ENCODE results near the gene FKBP2. TPM values are rescaled to one million over a fixed set of nuclear protein-coding genes. Genes with fewer than 3 reads are reported as not detected.

Gene FKBP2
- total RNA-seq, 1 experiment from 2014 or later = 41.0 TPM

DNA sequence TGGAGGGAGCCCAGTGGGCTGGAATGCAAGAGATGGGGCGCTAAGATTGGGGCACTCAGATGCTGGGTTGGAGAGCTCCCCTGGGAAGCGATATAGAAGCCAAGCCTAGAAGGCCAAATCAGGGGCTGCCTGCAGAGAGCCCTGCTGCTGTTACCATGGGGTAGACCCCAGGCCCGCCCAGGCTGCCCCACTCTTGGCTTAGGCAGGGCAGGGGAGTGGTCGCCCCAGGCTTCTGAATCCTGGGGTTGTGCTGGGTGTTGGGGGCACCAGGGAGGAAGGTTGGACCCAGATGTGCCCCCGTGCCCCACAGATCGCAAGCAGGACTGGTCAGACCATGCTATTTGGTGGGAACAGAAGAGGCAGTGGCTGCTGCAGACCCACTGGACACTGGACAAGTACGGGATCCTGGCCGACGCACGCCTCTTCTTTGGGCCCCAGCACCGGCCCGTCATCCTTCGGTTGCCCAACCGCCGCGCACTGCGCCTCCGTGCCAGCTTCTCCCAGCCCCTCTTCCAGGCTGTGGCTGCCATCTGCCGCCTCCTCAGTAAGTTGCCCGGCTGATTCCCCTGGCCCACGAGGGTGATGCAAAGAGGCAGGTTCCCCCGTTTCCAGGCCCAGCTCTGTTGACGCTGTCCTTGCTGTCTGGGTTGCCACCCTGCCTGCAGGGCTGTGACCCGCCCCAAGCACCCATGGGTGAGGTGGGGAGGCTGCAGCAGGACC, 30.4 kb upstream of the FKBP2 start:
- Histone ChIP-seq H3K4me2 (ENCODE audit: insufficient read depth, insufficient read length, low read length) (no peak overlapping the region), H4K8ac (replicated peaks; ENCODE audit: insufficient read length, low read depth, low read length) (no peak overlapping the region), H3K9me3 (ENCODE audit: control insufficient read depth, low read depth, low read length) (no peaks in the 10 kb centered on the region), H4K20me1 (ENCODE audit: control insufficient read depth, insufficient read depth, insufficient read length) (no peaks in the 10 kb centered on the region), H3K14ac (ENCODE audit: insufficient read depth, low read length) (no peak overlapping the region; the same call in 1 of the 2 replicates), H3K23me2 (ENCODE audit: insufficient read length, low read depth, low read length, poor library complexity, severe bottlenecking) (no peaks in the 10 kb centered on the region), H2BK20ac (ENCODE audit: low read depth, low read length, poor library complexity, severe bottlenecking) (no peak overlapping the region), H2BK120ac (ENCODE audit: low read depth, low read length, poor library complexity, severe bottlenecking) (no peak overlapping the region), H2BK15ac (ENCODE audit: low read depth, low read length) (no peak overlapping the region), H3K18ac (ENCODE audit: insufficient read length, low read depth, low read length) (no peak overlapping the region), H4K91ac (ENCODE audit: insufficient read length, low read depth, low read length) (no peak overlapping the region), H3K79me2 (ENCODE audit: insufficient read depth, low read length) (no peaks in the 10 kb centered on the region), H3T11ph (ENCODE audit: low read length) (no peak overlapping the region), H3K4me1 (ENCODE audit: insufficient read depth, low read length) (no peaks in the 10 kb centered on the region), H3K56ac (ENCODE audit: insufficient read length, low read depth, low read length) (no peak overlapping the region), H3K79me1 (ENCODE audit: insufficient read depth, low read depth, low read length, poor library complexity, severe bottlenecking) (no peaks in the 10 kb centered on the region), H2AK5ac (ENCODE audit: insufficient read length, low read length) (no peak overlapping the region), H3K4ac (ENCODE audit: low read depth, low read length) (no peak overlapping the region), H4K5ac (ENCODE audit: insufficient read length, low read depth, low read length) (no peak overlapping the region), H3K9ac (ENCODE audit: extremely low read depth, insufficient read length, low read length) (no peak overlapping the region), H2BK12ac (ENCODE audit: insufficient read length, low read depth, low read length) (no peak overlapping the region), H3K27me3 (ENCODE audit: insufficient read depth, low read length) (no peaks in the 10 kb centered on the region), H2BK5ac (ENCODE audit: insufficient read length, low read length) (no peak overlapping the region), H3K27ac (ENCODE audit: insufficient read length, low read depth, low read length) (no peak overlapping the region), H3K23ac (ENCODE audit: insufficient read length, low read depth, low read length) (no peak overlapping the region), H2AFZ (ENCODE audit: low read length) (no peak overlapping the region)
- TF ChIP-seq CTCF (conservative IDR thresholded peaks at IDR 0.05) = no peak
- Mint-ChIP-seq H3K27ac (peak overlapping the region in 1 of 3 experiments; percentile 91; a peak in 1 of 7 replicates), H3K4me3 (no peak overlapping the region), H3K9me3 (no peaks in the 10 kb centered on the region), H3K27me3 (ENCODE audit: low read depth) (no peaks in the 10 kb centered on the region), H3K36me3 (ENCODE audit: insufficient read depth in 1 of 3, low read depth in 3 of 3) (peaks cover 6 to 52% (median 43%) of the 10 kb centered on the region in 3 experiments), H3K4me1 (no peaks in the 10 kb centered on the region)
- no peak for DNase-seq
- no CpG with 5 or more reads among the region's 24 CpGs for WGBS (ENCODE audit: extremely low coverage, insufficient read length, low lambda C conversion rate)
